GM10266 (cell line): Measurements from ENCODE around the gene PROX2.

Experiments used
- DNase-seq: peaks from one replicate; pipeline ENCODE4 v3.0.0; 2012; ENCODE audit errors: extremely low spot score
- TF ChIP-seq, protein P1 (sequence below): IDR thresholded peaks from 2 replicates; pipeline ENCODE4 v1.5.1; 2012; ENCODE audit warnings: mild to moderate bottlenecking, low read depth; ENCODE audit not compliant: control insufficient read depth, insufficient read depth; ENCODE audit errors: missing control alignments

Gene PROX2

DNA sequence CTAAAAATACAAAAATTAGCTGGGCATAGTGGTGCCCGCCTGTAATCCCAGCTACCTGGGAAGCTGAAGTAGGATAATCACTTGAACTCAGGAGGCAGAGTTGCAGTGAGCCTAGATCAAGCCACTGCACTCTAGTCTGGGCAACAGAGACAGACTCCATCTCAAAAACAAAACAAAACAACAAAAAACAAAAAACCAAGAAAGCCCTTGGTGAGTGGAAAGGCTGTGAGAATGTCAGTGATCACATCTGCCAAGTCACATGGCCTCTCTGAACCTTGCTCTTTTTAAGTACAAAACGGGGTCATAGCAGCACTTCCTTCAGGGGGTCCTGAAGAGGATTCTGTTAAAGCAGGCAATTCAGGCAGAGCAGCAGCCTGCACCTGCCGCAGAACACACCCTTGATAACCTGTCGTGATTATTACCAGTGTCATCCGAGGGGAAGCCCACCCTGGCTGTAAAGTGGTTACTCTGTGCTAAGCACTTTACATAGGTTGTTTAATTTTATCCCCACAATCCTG, 37.5 kb upstream of the PROX2 start:
- TF ChIP-seq, protein P1, sequence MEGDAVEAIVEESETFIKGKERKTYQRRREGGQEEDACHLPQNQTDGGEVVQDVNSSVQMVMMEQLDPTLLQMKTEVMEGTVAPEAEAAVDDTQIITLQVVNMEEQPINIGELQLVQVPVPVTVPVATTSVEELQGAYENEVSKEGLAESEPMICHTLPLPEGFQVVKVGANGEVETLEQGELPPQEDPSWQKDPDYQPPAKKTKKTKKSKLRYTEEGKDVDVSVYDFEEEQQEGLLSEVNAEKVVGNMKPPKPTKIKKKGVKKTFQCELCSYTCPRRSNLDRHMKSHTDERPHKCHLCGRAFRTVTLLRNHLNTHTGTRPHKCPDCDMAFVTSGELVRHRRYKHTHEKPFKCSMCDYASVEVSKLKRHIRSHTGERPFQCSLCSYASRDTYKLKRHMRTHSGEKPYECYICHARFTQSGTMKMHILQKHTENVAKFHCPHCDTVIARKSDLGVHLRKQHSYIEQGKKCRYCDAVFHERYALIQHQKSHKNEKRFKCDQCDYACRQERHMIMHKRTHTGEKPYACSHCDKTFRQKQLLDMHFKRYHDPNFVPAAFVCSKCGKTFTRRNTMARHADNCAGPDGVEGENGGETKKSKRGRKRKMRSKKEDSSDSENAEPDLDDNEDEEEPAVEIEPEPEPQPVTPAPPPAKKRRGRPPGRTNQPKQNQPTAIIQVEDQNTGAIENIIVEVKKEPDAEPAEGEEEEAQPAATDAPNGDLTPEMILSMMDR = no peak
- DNase-seq = no peak

DNA sequence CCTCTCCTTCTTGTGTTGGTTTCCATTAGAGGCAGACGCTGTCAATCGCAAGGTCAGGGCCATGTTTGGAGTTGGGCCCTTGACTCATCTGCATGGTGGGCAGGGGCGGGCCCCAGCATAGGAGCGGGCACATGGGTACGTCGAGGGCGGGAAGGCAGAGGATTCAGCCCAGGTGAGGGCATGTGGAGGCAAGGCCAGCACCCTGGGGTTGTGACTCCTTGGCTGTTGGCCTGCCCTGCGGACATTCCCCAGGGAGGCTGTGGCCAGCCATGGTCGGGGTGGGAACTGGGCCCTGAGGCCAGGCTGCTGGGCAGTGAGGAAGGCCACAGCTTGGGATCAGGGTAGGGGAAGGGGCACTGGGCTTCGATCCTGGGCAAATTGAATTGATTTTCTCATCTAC, 36.9 kb upstream of the PROX2 start:
- TF ChIP-seq, protein P1 = no peak
- DNase-seq = no peak

DNA sequence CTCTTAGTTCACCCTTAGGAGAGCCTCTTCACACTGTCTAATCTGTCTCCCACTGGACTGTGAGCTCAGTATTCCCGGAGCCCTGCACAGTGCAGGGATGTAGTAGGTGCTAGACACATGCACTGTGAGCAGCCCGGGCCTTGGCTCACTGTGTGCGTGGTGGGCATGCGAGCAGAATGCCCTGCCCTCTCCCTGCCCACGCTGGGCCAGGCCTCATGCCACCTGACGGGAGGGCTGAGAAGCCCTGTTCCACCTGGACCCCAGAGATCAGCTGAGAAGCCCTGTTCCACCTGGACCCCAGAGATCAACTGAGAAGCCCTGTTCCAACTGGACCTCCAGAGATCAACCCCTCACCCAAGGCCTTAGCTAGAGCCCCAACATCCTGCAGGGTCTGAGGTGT, 36.2 kb upstream of the PROX2 start:
- TF ChIP-seq, protein P1 = no peak
- DNase-seq = no peak

DNA sequence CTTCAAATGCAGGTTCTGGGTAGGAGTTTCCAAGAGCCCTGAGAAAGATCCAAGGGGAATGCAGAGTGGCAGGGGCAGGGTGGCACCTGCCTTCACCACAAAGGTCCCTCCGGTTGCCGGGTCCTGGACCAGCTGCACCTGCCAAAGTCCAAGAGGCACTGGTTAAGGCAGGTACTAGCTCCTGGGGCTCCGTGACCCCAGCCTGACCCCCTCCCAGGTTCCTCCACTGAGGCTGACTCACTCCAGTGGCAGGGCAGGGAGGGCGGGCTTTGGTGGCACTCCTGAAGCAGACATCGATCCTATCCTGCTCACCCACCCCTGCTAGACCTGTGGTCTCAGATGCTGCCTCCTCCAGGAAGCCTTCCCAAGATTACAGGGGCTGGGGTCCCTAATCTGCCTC, 35.8 kb upstream of the PROX2 start:
- TF ChIP-seq, protein P1 = no peak

DNA sequence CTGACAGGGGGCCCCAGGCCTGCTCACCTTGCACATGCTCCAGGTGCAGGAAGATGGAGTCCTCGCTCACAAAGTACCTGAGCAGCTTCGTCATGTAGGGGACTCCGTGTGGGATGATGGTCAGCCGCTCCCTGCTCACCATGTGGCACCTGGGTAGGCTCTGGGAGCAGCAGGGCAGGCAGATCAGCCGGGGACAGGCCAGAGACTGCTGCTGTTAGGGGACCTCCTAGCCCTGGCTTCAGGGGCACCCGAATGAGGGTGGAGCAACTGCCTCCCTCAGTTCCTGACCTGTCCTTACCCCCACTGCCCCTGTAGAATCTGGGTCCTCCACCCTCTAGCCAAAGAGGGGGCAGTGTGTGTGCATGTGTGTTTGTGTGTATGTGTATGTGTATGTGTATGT, 35.3 kb upstream of the PROX2 start:
- DNase-seq = no peak
- TF ChIP-seq, protein P1 = no peak

More for the DNA sequence above, 35.8 kb upstream of the PROX2 start:
- no peak for DNase-seq

DNA sequence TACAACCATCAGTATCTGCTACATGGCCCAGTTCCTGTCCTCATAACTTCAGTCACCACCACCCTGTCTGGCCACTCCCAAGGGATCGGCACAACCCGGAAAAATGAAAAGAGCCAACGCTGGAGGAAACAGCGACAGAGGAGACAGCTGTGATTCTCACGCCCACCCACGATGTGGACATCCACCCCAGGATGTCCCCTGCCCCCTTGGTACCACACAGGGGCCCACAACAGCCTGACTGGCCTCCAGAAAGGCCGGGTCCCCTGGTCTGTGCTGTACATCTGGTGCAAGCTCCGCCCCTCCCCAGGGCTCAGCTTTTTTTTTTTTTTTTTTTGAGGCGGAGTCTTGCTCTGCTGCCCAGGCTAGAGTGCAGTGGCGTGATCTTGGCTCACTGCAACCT, 34.6 kb upstream of the PROX2 start:
- TF ChIP-seq, protein P1 = no peak

DNA sequence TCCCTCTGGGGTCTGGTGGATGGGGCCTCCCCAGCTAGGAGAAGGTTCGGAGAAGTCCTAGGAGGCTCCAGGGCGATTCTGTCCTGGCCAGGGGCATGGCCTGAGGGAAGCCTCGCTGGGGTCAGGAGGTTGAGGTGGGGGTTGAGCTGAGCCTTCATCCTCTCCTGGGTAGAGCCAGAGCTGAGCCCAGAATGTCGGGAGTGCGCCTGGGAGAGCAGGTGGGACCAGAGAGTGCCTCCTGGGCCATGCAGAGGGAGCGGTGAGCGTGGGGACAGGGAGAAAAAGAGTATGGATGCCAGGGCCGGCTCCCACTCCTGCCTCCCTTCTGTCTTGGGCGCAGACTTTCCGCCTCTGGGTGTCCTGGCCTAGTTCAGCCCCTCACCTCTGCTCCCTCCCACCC, 34.0 kb upstream of the PROX2 start:
- DNase-seq = no peak
- TF ChIP-seq, protein P1 = no peak

More for the DNA sequence above, 34.6 kb upstream of the PROX2 start:
- no peak for DNase-seq
